ENCODE measurements around the gene CLDN9. TPM values are rescaled to one million over a fixed set of nuclear protein-coding genes. Genes with fewer than 3 reads are reported as not detected.

The CLDN9 gene
- total and polyA plus RNA-seq, 9 of the 15 experiments (the other 6 are each of a cell fraction or from before 2014, with no cell fraction given), result 0.12 to 0.44 (median 0.22) TPM; not detected in 4

GRCh38 chr16:3007957-3008689 is 4.6 kb upstream of the CLDN9 start (continued):
- TF ChIP-seq ZNF143 (CRISPR knock-in tag; IDR thresholded peaks at IDR 0.05), result no peak
- no peak for TF ChIP-seq POLR3G (IDR thresholded peaks at IDR 0.05; ENCODE audit: extremely low read depth, insufficient read length, insufficient replicate concordance)
- TF ChIP-seq BHLHE40 (IDR thresholded peaks at IDR 0.05; ENCODE audit: low read length), result peak; percentile 7; the same call in 1 of the 2 replicates
- no peak for TF ChIP-seq GABPB1 (CRISPR knock-in tag; IDR thresholded peaks at IDR 0.05)
- TF ChIP-seq ZC3H11A (IDR thresholded peaks at IDR 0.05; ENCODE audit: low read depth, low read length), result no peak
- peak; percentile 35; the same call in 1 of the 2 replicates for TF ChIP-seq KLF16 (IDR thresholded peaks at IDR 0.05)
- TF ChIP-seq ZNF41 (CRISPR knock-in tag; conservative IDR thresholded peaks at IDR 0.05), result no peak

GRCh38 chr16:3008690-3009037 is 4.1 kb upstream of the CLDN9 start:
- in situ Hi-C loops (cut with MboI) (no loop called here), intact Hi-C loops (cut with micrococcal nuclease) (loop anchor here (1.0 kb wide), 1 partner anchor 12 kb away; the partner anchor contains the start of gene TNFRSF12A)
- WGBS (ENCODE audit: insufficient coverage, low coverage, missing lambda C conversion rate), result 2% methylated on average over 4 of the region's 4 CpGs
- peaks cover 3% of the 10 kb centered on the region; the same call in 2 of the 3 replicates for H3K36me3 ChIP-seq (ENCODE audit: control insufficient read depth, insufficient read depth, low read length)
- H3K9me1 ChIP-seq (ENCODE audit: control insufficient read depth, insufficient read depth, low read length), result no peaks in the 10 kb centered on the region
- peak overlapping the region; percentile 73 for H2AFZ ChIP-seq (ENCODE audit: low read depth, low read length)
- FAIRE-seq (peak; percentile 97), DNase-seq (ENCODE audit: extremely low read depth in 1 of 4, low spot score in 3 of 4) (peak; percentile 64 to 92 (median 74)), ATAC-seq (peak; percentile 67)
- no peaks in the 10 kb centered on the region for H4K20me1 ChIP-seq (replicated peaks; ENCODE audit: control insufficient read depth, insufficient read depth, low read length)
- H3K4me3 ChIP-seq, result peak overlapping the region; percentile 8; the same call in 1 of the 2 replicates
- H3K27ac ChIP-seq (ENCODE audit: extremely low read depth, low read depth, low read length), result peak overlapping the region; percentile 90
- peak overlapping the region; percentile 90 for H3K4me2 ChIP-seq (ENCODE audit: insufficient read depth, low read length)
- H3K27me3 ChIP-seq (ENCODE audit: control insufficient read depth in 2 of 2, insufficient read depth in 2 of 2, low read length in 2 of 2), result no peaks in the 10 kb centered on the region
- BruUV-seq (replicated peaks), result no TSS peak
- ChIA-PET POLR2A (interaction anchor here (0.6 to 3.2 kb wide), 5 partner anchors 11 to 494 kb away, joined by 3 to 29 read pairs (median 5); partner anchors contain the start of genes HCFC1R1, THOC6 and TNFRSF12A), CTCF (ENCODE audit: low intra/inter-chr PET ratio) (no interaction called here)
- H3K9ac ChIP-seq (ENCODE audit: insufficient read depth in 1 of 2, low read depth in 2 of 2, low read length in 2 of 2), result peak overlapping the region; percentile 78 to 90
- H3K79me2 ChIP-seq (ENCODE audit: control insufficient read depth, insufficient read depth, low read length), result peaks cover 22% of the 10 kb centered on the region
- H3K4me1 ChIP-seq (replicated peaks in 1 of 2; ENCODE audit: control insufficient read depth in 2 of 2, insufficient read depth in 2 of 2, low read length in 2 of 2), result peaks cover 39 to 73% of the 10 kb centered on the region in 2 experiments
- H3K9me3 ChIP-seq (replicated peaks; ENCODE audit: control insufficient read depth, insufficient read depth, low read depth, low read length), result no peaks in the 10 kb centered on the region
- TF ChIP-seq AFF1 (IDR thresholded peaks at IDR 0.05; ENCODE audit: low read depth in 1 of 2, partially characterized antibody in 2 of 2), result no peak
- 0 out of 4 replicates have a peak, but pooled peaks of 1 of the 2 experiments have one; percentile 2 for TF ChIP-seq RCOR1 (IDR thresholded peaks at IDR 0.05; ENCODE audit: borderline replicate concordance in 1 of 2, low read depth in 2 of 2, low read length in 2 of 2)
- TF ChIP-seq PRDM10 (IDR thresholded peaks at IDR 0.05; ENCODE audit: partially characterized antibody), result peak; percentile 46
- TF ChIP-seq ZNF76 (CRISPR knock-in tag; IDR thresholded peaks at IDR 0.05; ENCODE audit: borderline replicate concordance), result no peak
